ENCODE data around the gene WIPI1. TPM values are rescaled to one million over a fixed set of nuclear protein-coding genes. Genes with fewer than 3 reads are reported as not detected.

The WIPI1 gene
- total RNA-seq, 4 donors from 2014 or later, result 27.0 to 59.4 (median 43.5) TPM

DNA sequence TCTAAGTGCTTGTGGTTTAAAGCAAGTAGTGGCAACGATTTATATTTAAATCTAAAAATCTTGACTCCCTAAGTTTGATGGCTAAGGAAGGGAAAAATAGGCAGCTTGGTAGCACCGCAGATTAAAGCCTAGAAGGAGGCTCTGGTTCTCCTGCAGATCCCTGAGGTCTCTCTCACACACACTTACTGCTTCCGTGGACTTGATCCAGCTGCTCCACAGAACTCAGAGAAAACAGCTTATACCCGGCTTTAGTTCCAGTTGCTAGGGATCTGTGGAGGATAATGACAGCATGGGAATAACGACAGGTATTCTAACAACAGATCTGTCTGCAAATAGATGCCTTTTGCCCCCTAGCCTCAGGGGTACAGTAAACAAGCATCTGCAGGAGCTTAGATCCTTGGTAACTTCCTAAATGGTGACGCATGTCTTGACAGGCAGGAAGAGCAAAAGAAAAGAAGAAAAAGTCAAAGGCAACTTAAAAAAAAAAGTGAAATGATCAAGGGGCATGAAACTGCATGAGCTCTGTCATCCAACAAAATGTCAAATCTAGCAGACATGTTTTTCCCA is 4.5 kb downstream of the WIPI1 start:
- 74% methylated on average over 6 of the region's 6 CpGs for WGBS
- intact Hi-C loops (cut with DNase I), result no loop called here
- peaks cover 29 to 34% (median 32%) of the 10 kb centered on the region in 4 donors for H3K4me1 ChIP-seq

DNA sequence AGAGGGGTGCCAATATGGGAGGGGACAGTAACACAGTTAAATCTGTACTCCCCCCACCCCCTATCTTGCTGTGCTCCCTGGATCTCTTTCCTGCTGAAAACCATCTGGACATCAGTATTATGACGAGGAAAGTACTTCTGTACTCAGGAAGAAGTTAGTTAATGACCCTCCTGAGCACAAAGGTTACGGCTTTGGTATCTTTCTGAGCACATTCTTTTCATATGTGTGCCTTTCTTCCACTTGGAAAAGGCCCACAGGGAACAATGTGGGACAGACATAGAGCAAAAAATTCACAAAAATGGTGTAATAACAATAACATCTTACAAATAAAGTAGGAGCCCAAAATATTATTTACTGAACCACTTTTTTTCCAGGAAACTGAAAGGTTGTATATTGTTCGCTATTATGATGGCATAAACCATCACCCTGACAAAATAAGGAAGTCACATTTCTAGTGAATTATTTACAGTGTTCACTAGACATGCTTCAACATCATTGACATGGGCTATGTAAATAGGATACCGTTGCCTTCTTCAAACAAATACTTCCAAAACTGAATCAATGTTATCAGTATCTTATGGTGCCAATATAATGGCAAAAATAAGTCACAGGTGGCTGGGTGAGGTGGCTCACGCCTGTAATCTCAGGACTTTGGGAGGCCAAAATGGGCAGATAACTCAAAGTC is 5.5 kb downstream of the WIPI1 start:
- H3K4me3 ChIP-seq, result no peak overlapping the region
- H3K27ac ChIP-seq (replicated peaks in 1 of 4), result peak overlapping the region in 1 of 4 donors; percentile 96
- DNase-seq (ENCODE audit: extremely low spot score), result no peak
- peaks cover 36 to 60% (median 52%) of the 10 kb centered on the region in 4 donors for H3K36me3 ChIP-seq
- intact Hi-C loops (cut with DNase I), result no loop called here
- no peak for TF ChIP-seq EP300 (IDR thresholded peaks at IDR 0.05)
- TF ChIP-seq, protein P1, sequence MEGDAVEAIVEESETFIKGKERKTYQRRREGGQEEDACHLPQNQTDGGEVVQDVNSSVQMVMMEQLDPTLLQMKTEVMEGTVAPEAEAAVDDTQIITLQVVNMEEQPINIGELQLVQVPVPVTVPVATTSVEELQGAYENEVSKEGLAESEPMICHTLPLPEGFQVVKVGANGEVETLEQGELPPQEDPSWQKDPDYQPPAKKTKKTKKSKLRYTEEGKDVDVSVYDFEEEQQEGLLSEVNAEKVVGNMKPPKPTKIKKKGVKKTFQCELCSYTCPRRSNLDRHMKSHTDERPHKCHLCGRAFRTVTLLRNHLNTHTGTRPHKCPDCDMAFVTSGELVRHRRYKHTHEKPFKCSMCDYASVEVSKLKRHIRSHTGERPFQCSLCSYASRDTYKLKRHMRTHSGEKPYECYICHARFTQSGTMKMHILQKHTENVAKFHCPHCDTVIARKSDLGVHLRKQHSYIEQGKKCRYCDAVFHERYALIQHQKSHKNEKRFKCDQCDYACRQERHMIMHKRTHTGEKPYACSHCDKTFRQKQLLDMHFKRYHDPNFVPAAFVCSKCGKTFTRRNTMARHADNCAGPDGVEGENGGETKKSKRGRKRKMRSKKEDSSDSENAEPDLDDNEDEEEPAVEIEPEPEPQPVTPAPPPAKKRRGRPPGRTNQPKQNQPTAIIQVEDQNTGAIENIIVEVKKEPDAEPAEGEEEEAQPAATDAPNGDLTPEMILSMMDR (IDR thresholded peaks at IDR 0.05), result no peak
- no peak for TF ChIP-seq POLR2A (IDR thresholded peaks at IDR 0.05; ENCODE audit: low read depth)
- no peak for TF ChIP-seq POLR2AphosphoS5 (IDR thresholded peaks at IDR 0.05)
- no peaks in the 10 kb centered on the region for H3K27me3 ChIP-seq
- 83% methylated on average over 5 of the region's 5 CpGs for WGBS
- H3K9me3 ChIP-seq, result no peaks in the 10 kb centered on the region
- peaks cover 29 to 34% (median 32%) of the 10 kb centered on the region in 4 donors for H3K4me1 ChIP-seq

More for the DNA sequence above, 4.5 kb downstream of the WIPI1 start:
- TF ChIP-seq, protein P1 (IDR thresholded peaks at IDR 0.05), result no peak
- no peak for TF ChIP-seq POLR2AphosphoS5 (IDR thresholded peaks at IDR 0.05)
- no peak for TF ChIP-seq POLR2A (IDR thresholded peaks at IDR 0.05; ENCODE audit: low read depth)
- TF ChIP-seq EP300 (IDR thresholded peaks at IDR 0.05), result no peak
- no peak for DNase-seq (ENCODE audit: extremely low spot score)
- Histone ChIP-seq H3K27me3 (no peaks in the 10 kb centered on the region), H3K36me3 (peaks cover 27 to 50% (median 47%) of the 10 kb centered on the region in 4 donors), H3K4me3 (no peak overlapping the region), H3K27ac (replicated peaks in 1 of 4) (peak overlapping the region in 2 of 4 donors; percentile 13 to 96), H3K9me3 (no peaks in the 10 kb centered on the region)

DNA sequence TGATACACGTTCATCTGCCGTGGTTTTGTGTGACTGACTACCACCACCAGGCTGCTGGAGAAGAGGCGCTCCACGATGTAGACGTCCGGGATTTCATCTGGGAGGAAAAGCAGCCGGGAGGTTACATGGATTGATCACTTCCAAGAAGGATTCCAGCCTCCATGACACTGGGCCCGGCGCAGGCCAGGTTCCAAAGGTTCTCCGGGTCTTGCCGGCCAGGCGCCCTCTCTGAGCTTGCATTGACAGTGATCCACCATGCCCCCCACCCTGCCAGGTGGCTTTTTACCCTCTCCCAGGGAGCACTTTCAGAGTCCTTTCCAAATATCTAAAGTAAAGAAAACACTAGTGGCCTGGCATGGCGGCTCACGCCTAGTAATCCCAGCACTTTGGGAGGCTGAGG is 6.5 kb downstream of the WIPI1 start:
- Histone ChIP-seq H3K27me3 (no peaks in the 10 kb centered on the region), H3K9me3 (no peaks in the 10 kb centered on the region), H3K36me3 (peaks cover 36 to 70% (median 62%) of the 10 kb centered on the region in 4 donors), H3K4me1 (peaks cover 20 to 27% (median 24%) of the 10 kb centered on the region in 4 donors), H3K4me3 (no peak overlapping the region), H3K27ac (replicated peaks in 1 of 4) (no peak overlapping the region)
- TF ChIP-seq EP300 (IDR thresholded peaks at IDR 0.05) (no peak), POLR2A (IDR thresholded peaks at IDR 0.05; ENCODE audit: low read depth) (no peak), POLR2AphosphoS5 (IDR thresholded peaks at IDR 0.05) (no peak)
- TF ChIP-seq, protein P1 (IDR thresholded peaks at IDR 0.05), result no peak
- no peak for DNase-seq (ENCODE audit: extremely low spot score)
- WGBS, result 92% methylated on average over 14 of the region's 14 CpGs
- intact Hi-C loops (cut with DNase I), result no loop called here

DNA sequence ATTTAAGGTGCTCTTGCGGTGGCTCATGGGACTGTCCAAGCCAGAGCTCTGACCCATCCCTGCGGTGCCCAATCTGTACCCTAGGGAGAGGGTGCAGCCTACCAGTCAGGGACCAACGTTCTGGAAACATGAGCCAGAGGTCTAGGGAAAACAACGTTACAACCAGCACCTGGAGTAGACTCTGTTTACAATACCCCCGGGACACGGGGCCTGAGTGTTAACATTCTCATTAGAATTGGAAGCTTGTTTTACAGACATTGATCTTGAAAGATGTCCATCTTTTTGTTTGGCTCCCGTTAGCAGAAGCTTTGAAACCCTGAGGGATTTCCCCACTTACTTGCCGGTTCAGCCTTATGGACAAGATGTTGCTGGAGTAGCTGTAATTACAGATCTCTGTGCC is 6.9 kb downstream of the WIPI1 start:
- TF ChIP-seq EP300 (IDR thresholded peaks at IDR 0.05) (no peak), POLR2A (IDR thresholded peaks at IDR 0.05; ENCODE audit: low read depth) (no peak), POLR2AphosphoS5 (IDR thresholded peaks at IDR 0.05) (no peak)
- TF ChIP-seq, protein P1 (IDR thresholded peaks at IDR 0.05), result no peak
- DNase-seq (ENCODE audit: extremely low spot score), result no peak
- Histone ChIP-seq H3K36me3 (peaks cover 36 to 74% (median 67%) of the 10 kb centered on the region in 4 donors), H3K27me3 (no peaks in the 10 kb centered on the region), H3K9me3 (no peaks in the 10 kb centered on the region), H3K4me1 (peaks cover 16 to 23% (median 20%) of the 10 kb centered on the region in 4 donors), H3K4me3 (no peak overlapping the region), H3K27ac (replicated peaks in 1 of 4) (no peak overlapping the region)
- 85% methylated on average over 8 of the region's 8 CpGs for WGBS
- intact Hi-C loops (cut with DNase I), result no loop called here
